ENCODE measurements around the gene TEX53. TPM values are rescaled to one million over a fixed set of nuclear protein-coding genes. Genes with fewer than 3 reads are reported as not detected.

The TEX53 gene
- total RNA-seq, 1 donor from 2014 or later: not detected

DNA sequence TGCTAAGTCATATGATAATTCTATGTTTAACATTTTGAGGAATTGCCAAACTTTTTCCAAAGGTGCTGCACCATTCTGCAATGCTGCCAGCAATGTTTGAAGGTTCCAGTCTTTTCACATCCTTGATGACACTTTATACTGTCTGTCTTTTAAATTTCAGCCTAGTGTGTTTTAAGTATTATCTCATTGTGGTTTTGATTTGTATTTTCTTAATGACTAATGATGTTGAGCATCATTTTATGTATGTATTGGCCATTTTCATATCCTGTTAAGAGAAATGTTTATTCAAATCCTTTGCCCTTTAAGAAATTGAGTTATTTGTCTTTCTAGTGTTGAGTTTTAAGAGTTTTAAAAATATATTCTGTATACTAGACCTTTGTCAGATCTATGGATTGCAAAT is 29.4 kb upstream of the TEX53 start:
- no peaks in the 10 kb centered on the region for H3K9me3 Mint-ChIP-seq (ENCODE audit: unreplicated experiment)
- H3K36me3 Mint-ChIP-seq (ENCODE audit: low read depth, unreplicated experiment): no peaks in the 10 kb centered on the region
- H3K4me1 Mint-ChIP-seq (ENCODE audit: unreplicated experiment): no peaks in the 10 kb centered on the region
- no peak overlapping the region for H3K27ac Mint-ChIP-seq (ENCODE audit: unreplicated experiment)
- no peak for DNase-seq (ENCODE audit: low spot score)
- H3K4me3 Mint-ChIP-seq (ENCODE audit: unreplicated experiment): no peak overlapping the region
- TF ChIP-seq, protein P1, sequence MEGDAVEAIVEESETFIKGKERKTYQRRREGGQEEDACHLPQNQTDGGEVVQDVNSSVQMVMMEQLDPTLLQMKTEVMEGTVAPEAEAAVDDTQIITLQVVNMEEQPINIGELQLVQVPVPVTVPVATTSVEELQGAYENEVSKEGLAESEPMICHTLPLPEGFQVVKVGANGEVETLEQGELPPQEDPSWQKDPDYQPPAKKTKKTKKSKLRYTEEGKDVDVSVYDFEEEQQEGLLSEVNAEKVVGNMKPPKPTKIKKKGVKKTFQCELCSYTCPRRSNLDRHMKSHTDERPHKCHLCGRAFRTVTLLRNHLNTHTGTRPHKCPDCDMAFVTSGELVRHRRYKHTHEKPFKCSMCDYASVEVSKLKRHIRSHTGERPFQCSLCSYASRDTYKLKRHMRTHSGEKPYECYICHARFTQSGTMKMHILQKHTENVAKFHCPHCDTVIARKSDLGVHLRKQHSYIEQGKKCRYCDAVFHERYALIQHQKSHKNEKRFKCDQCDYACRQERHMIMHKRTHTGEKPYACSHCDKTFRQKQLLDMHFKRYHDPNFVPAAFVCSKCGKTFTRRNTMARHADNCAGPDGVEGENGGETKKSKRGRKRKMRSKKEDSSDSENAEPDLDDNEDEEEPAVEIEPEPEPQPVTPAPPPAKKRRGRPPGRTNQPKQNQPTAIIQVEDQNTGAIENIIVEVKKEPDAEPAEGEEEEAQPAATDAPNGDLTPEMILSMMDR (IDR thresholded peaks at IDR 0.05; ENCODE audit: unreplicated experiment): no peak
- peaks cover 2% of the 10 kb centered on the region for H3K27me3 Mint-ChIP-seq (ENCODE audit: unreplicated experiment)

DNA sequence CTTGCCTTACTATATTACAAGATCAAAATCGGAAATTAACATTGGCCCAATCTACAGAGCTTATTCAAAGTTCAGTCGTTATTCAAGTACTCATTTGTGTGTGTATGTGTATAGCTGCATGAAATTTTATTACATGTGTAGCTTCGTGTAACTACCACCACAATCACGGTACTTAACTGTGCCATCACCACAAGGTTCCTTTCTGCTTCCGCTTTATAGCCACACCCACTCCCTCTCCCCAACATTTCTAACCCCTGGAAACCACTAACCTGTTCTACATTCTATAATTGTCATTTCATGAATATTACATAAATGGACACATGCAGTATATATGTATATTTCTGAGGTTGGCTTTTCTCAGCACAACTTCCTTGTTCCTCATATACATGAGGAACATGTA is 28.3 kb upstream of the TEX53 start:
- H3K27me3 Mint-ChIP-seq (ENCODE audit: unreplicated experiment): peaks cover 2% of the 10 kb centered on the region
- H3K9me3 Mint-ChIP-seq (ENCODE audit: unreplicated experiment): no peaks in the 10 kb centered on the region
- DNase-seq (ENCODE audit: low spot score): no peak
- no peaks in the 10 kb centered on the region for H3K36me3 Mint-ChIP-seq (ENCODE audit: low read depth, unreplicated experiment)
- H3K4me3 Mint-ChIP-seq (ENCODE audit: unreplicated experiment): no peak overlapping the region
- H3K4me1 Mint-ChIP-seq (ENCODE audit: unreplicated experiment): no peaks in the 10 kb centered on the region
- no peak overlapping the region for H3K27ac Mint-ChIP-seq (ENCODE audit: unreplicated experiment)
- TF ChIP-seq, protein P1 (IDR thresholded peaks at IDR 0.05; ENCODE audit: unreplicated experiment): no peak

DNA sequence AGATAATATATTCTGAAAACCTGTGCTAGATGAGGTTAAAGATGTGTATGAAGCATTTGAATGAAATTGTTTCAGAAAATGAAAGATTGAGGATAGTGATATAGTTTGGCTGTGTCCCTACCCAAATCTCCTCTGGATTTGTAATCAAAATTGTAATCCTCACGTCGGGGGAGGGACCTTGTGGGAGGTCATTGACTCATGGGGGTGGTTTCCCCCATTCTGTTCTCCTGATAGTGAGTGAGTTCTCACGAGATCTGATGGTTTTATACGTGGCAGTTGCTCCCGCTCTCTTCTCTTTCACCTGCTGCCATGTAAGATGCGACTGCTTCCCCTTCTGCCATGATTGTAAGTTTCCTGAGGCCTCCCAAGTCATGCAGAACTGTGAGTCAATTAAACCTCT is 26.4 kb upstream of the TEX53 start:
- no peaks in the 10 kb centered on the region for H3K4me1 Mint-ChIP-seq (ENCODE audit: unreplicated experiment)
- TF ChIP-seq, protein P1 (IDR thresholded peaks at IDR 0.05; ENCODE audit: unreplicated experiment): no peak
- no peak overlapping the region for H3K4me3 Mint-ChIP-seq (ENCODE audit: unreplicated experiment)
- H3K9me3 Mint-ChIP-seq (ENCODE audit: unreplicated experiment): no peaks in the 10 kb centered on the region
- no peaks in the 10 kb centered on the region for H3K36me3 Mint-ChIP-seq (ENCODE audit: low read depth, unreplicated experiment)
- peaks cover 2% of the 10 kb centered on the region for H3K27me3 Mint-ChIP-seq (ENCODE audit: unreplicated experiment)
- no peak overlapping the region for H3K27ac Mint-ChIP-seq (ENCODE audit: unreplicated experiment)
- DNase-seq (ENCODE audit: low spot score): no peak

DNA sequence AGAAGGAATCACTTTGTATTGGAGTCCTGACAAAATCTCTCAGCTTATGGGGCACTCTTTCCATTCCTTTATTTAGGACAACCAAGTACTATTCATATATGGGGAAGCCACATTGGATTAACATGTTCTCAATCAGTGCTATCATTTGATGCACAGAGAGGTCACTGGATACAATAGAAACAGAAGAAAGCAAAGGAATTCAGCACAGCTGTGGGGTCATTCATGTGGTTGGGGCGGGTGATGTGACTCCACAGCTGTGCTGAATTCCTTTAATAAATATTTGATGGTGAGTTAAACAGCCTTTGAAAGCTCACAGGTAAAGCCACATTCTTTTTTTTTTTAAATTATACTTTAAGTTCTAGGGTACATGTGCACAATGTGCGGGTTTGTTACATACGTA is 25.2 kb upstream of the TEX53 start:
- Mint-ChIP-seq H3K36me3 (ENCODE audit: low read depth, unreplicated experiment) (no peaks in the 10 kb centered on the region), H3K4me3 (ENCODE audit: unreplicated experiment) (no peak overlapping the region), H3K27me3 (ENCODE audit: unreplicated experiment) (peaks cover 2% of the 10 kb centered on the region), H3K27ac (ENCODE audit: unreplicated experiment) (no peak overlapping the region), H3K4me1 (ENCODE audit: unreplicated experiment) (no peaks in the 10 kb centered on the region), H3K9me3 (ENCODE audit: unreplicated experiment) (no peaks in the 10 kb centered on the region)
- TF ChIP-seq, protein P1 (IDR thresholded peaks at IDR 0.05; ENCODE audit: unreplicated experiment): no peak
- DNase-seq (ENCODE audit: low spot score): no peak

DNA sequence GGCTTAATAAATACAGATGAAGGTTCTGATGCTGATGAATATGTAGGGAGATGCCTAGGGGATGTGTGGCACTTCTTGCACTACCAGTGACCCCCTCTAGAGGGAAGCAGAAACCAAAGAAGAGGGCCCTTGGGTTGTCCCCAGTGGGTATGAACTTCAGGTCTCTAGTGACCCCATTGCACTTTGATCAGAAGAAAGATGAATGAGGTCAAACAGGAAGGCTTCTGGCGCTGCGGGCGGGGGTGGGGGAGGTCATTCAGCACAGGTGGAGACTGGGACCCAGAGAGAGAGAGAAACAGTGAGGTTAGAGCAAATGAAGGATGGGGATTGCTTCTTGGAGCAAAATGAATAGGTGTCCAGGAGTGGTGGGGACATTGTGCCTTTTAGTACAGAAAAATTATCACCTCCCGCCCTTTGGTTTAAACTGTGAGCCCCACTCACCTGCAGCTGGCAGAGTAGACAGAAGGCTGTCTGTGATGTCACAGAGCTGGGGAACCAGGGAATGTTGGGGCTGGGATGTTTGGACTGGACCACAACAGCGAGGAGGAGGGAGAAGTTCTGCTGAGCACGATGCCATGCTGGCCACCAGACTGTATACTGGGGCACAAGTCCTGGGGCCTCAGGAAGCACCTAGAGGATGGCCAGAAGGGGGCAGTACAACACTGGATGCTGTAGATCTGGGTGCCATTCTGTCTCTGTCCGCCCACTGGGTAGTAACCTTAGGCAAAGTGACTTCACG is 24.2 kb upstream of the TEX53 start, which contains the start of gene TEX48:
TSS of gene TEX48 (minus strand) at position 599 of the 739 bp plus-strand sequence. CDS start 10,469 bp downstream, outside the sequence.
- Mint-ChIP-seq H3K27ac (ENCODE audit: unreplicated experiment) (no peak within 1 kb of the TSS), H3K4me3 (ENCODE audit: unreplicated experiment) (no peak within 1 kb of the TSS), H3K27me3 (ENCODE audit: unreplicated experiment) (peaks cover 2% of the 10 kb centered on the region), H3K36me3 (ENCODE audit: low read depth, unreplicated experiment) (no peaks in the 10 kb centered on the region), H3K4me1 (ENCODE audit: unreplicated experiment) (no peaks in the 10 kb centered on the region), H3K9me3 (ENCODE audit: unreplicated experiment) (no peaks in the 10 kb centered on the region)
- TF ChIP-seq, protein P1 (IDR thresholded peaks at IDR 0.05; ENCODE audit: unreplicated experiment): peak; percentile 63
- DNase-seq (ENCODE audit: low spot score): peak; percentile 72
